ENCODE measurements around the gene NMNAT3. TPM values are rescaled to one million over a fixed set of nuclear protein-coding genes. Genes with fewer than 3 reads are reported as not detected.

NMNAT3 gene
- polyA plus RNA-seq, 1 of the 3 experiments (the other 2 are of a cell fraction) = not detected

GRCh38 chr3:139530717-139531116 is 147.1 kb downstream of the NMNAT3 start (continued):
- TF ChIP-seq, protein P1, sequence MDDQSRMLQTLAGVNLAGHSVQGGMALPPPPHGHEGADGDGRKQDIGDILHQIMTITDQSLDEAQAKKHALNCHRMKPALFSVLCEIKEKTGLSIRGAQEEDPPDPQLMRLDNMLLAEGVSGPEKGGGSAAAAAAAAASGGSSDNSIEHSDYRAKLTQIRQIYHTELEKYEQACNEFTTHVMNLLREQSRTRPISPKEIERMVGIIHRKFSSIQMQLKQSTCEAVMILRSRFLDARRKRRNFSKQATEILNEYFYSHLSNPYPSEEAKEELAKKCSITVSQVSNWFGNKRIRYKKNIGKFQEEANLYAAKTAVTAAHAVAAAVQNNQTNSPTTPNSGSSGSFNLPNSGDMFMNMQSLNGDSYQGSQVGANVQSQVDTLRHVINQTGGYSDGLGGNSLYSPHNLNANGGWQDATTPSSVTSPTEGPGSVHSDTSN (IDR thresholded peaks at IDR 0.05) = no peak
- no peak for TF ChIP-seq FOXM1 (IDR thresholded peaks at IDR 0.05; ENCODE audit: low read depth)

- peaks cover 5% of the 10 kb centered on the region for H3F3A ChIP-seq (replicated peaks; ENCODE audit: insufficient read depth)
- H3K4me3 ChIP-seq (ENCODE audit: low read depth in 2 of 2, low read length in 1 of 2) = no peak overlapping the region
- H3K4me1 ChIP-seq (ENCODE audit: control insufficient read depth in 1 of 2, insufficient read depth in 2 of 2, low read depth in 1 of 2, low read length in 1 of 2) = peaks cover 18 to 43% of the 10 kb centered on the region in 2 experiments
- no peaks in the 10 kb centered on the region for H3K79me2 ChIP-seq (ENCODE audit: insufficient read depth)
- 49% methylated on average over 4 of the region's 4 CpGs for WGBS (ENCODE audit: low lambda C conversion rate)
- peaks cover 0 to 7% of the 10 kb centered on the region in 2 experiments for H3K36me3 ChIP-seq (replicated peaks in 1 of 2; ENCODE audit: control insufficient read depth in 1 of 2, insufficient read depth in 2 of 2, low read length in 1 of 2)
- no peaks in the 10 kb centered on the region for H3K9me3 ChIP-seq
- POLR2A ChIA-PET = no interaction called here
- TF ChIP-seq MEF2A (IDR thresholded peaks at IDR 0.05; ENCODE audit: borderline replicate concordance, low read depth) (no peak), RAD21 (IDR thresholded peaks at IDR 0.05; ENCODE audit: low read length) (peak; percentile 46; the same call in 1 of the 2 replicates)
- H4K20me1 ChIP-seq (ENCODE audit: insufficient read depth) = no peaks in the 10 kb centered on the region
- H3K27ac ChIP-seq (ENCODE audit: low read depth in 2 of 2, low read length in 1 of 2) = peak overlapping the region in 1 of 2 experiments; percentile 34; a peak in 1 of 4 replicates
- no peaks in the 10 kb centered on the region for H3K27me3 ChIP-seq (ENCODE audit: insufficient read depth)
- no peaks in the 10 kb centered on the region for H3K9me2 ChIP-seq
- no peak overlapping the region for H3K9ac ChIP-seq
- H2AFZ ChIP-seq (ENCODE audit: low read depth) = no peak overlapping the region
- CTCF ChIA-PET = interaction anchor here (3.3 to 4.9 kb wide), 2 partner anchors 31 to 102 kb away, joined by 12 to 24 read pairs; no protein-coding TSS in a partner anchor
- H3K4me2 ChIP-seq = no peak overlapping the region
- no peak for DNase-seq
These were observed 148.1 kb downstream of the NMNAT3 start for GRCh38 chr3:139529662-139530061.

GRCh38 chr3:139528924-139529323 is 148.8 kb downstream of the NMNAT3 start:
- H3K4me1 ChIP-seq (ENCODE audit: control insufficient read depth in 1 of 2, insufficient read depth in 2 of 2, low read depth in 1 of 2, low read length in 1 of 2) = peaks cover 11 to 40% of the 10 kb centered on the region in 2 experiments
- no peaks in the 10 kb centered on the region for H3K27me3 ChIP-seq (ENCODE audit: insufficient read depth)
- no peaks in the 10 kb centered on the region for H4K20me1 ChIP-seq (ENCODE audit: insufficient read depth)
- H3K9me2 ChIP-seq = no peaks in the 10 kb centered on the region
- no peak overlapping the region; a peak in 1 of 4 replicates for H3K27ac ChIP-seq (ENCODE audit: low read depth in 2 of 2, low read length in 1 of 2)
- no peak overlapping the region for H3K4me2 ChIP-seq
- DNase-seq = no peak
- H3F3A ChIP-seq (replicated peaks; ENCODE audit: insufficient read depth) = no peaks in the 10 kb centered on the region
- no peaks in the 10 kb centered on the region for H3K79me2 ChIP-seq (ENCODE audit: insufficient read depth)
- TF ChIP-seq TAF1 (IDR thresholded peaks at IDR 0.05; ENCODE audit: borderline replicate concordance, low read depth, low read length) (no peak), RAD21 (IDR thresholded peaks at IDR 0.05; ENCODE audit: low read length) (no peak), SMC3 (IDR thresholded peaks at IDR 0.05; ENCODE audit: low read depth, low read length) (no peak), ELF1 (IDR thresholded peaks at IDR 0.05) (no peak), GATA2 (CRISPR knock-in tag; IDR thresholded peaks at IDR 0.05) (no peak), POLR2AphosphoS5 (IDR thresholded peaks at IDR 0.05; ENCODE audit: low read depth, low read length) (no peak), NRF1 (IDR thresholded peaks at IDR 0.05; ENCODE audit: low read depth, low read length) (no peak), MXI1 (IDR thresholded peaks at IDR 0.05; ENCODE audit: low read depth, low read length) (no peak)
- TF ChIP-seq, protein P2, sequence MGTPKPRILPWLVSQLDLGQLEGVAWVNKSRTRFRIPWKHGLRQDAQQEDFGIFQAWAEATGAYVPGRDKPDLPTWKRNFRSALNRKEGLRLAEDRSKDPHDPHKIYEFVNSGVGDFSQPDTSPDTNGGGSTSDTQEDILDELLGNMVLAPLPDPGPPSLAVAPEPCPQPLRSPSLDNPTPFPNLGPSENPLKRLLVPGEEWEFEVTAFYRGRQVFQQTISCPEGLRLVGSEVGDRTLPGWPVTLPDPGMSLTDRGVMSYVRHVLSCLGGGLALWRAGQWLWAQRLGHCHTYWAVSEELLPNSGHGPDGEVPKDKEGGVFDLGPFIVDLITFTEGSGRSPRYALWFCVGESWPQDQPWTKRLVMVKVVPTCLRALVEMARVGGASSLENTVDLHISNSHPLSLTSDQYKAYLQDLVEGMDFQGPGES (IDR thresholded peaks at IDR 0.05; ENCODE audit: low read depth, low read length) = no peak
- H3K9me3 ChIP-seq = no peaks in the 10 kb centered on the region
- H2AFZ ChIP-seq (ENCODE audit: low read depth) = no peak overlapping the region
- POLR2A ChIA-PET = no interaction called here
- WGBS (ENCODE audit: low lambda C conversion rate) = 86% methylated on average over 3 of the region's 3 CpGs
- CTCF ChIA-PET = interaction anchor here (1.0 to 4.9 kb wide), 3 partner anchors 30 to 101 kb away, joined by 5 to 24 read pairs (median 12); no protein-coding TSS in a partner anchor
- H3K36me3 ChIP-seq (replicated peaks in 1 of 2; ENCODE audit: control insufficient read depth in 1 of 2, insufficient read depth in 2 of 2, low read length in 1 of 2) = peaks cover 0 to 7% of the 10 kb centered on the region in 2 experiments
- no peak overlapping the region for H3K4me3 ChIP-seq (ENCODE audit: low read depth in 2 of 2, low read length in 1 of 2)
- H3K9ac ChIP-seq = no peak overlapping the region
